Fibroblast of villous mesenchyme (primary cell): Measurements from ENCODE around the gene NXPH2. TPM values are rescaled to one million over a fixed set of nuclear protein-coding genes. Genes with fewer than 3 reads are reported as not detected.

Experiments
- DNase-seq: peaks from one replicate; pipeline ENCODE4 v3.0.0-alpha.2; 2010; ENCODE audit warnings: low read depth
- H3K4me3 ChIP-seq: 2 replicates; pipeline ENCODE4 v1.5.1; 2011; ENCODE audit warnings: low read depth, mild to moderate bottlenecking, low read length
- total RNA-seq: library from RNA; depleted of rRNA; stranded (reverse); fragments of >200 nt; gene quantifications from 2 replicates; pipeline ENCODE4 v1.2.3, GENCODE V29; 2012
- TF ChIP-seq, protein P1 (sequence below): IDR thresholded peaks from 2 replicates; pipeline ENCODE4 v1.5.1; 2012; ENCODE audit warnings: low read depth, mild to moderate bottlenecking, low read length; ENCODE audit not compliant: insufficient read depth

Gene NXPH2
- total RNA-seq, 1 donor = under 0.01 TPM

DNA sequence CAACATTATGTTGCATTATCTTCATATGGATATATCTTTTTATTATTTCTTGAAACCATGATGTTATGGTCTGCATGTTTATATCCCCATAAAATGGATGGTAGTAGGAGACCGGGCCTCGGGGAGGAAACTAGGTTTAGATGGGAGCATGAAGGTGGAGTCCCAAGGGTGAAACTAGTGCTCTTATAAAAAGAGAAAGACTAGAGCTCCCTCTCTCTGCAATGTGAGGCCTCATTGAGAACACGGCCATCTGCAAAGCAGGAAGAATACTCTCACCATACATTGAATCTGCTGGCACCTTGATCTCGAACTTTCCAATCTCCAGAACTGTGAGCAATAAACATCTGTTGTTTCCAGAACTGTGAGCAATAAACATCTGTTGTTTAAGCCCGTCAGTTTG, 64.0 kb downstream of the NXPH2 start:
- no peak overlapping the region for H3K4me3 ChIP-seq
- DNase-seq = peak; percentile 18

DNA sequence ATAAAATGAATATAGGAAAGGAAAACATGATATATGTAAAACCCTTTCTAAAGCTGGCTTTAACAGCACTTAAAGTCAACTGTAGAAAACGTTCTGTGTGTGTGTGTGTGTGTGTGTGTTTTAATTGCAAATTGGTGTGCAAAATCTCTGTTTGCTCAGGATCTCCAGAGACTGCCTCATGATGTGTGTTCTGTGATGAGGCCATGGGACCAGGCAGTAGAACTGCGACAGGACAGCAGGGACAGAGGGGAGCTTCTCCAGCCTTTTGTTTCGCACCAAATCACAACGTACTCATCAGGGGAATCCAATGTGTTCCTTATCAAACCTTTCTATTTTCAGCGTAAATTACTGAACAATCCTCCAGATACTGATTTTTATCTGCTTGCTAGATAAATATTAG, 66.7 kb downstream of the NXPH2 start:
- TF ChIP-seq, protein P1, sequence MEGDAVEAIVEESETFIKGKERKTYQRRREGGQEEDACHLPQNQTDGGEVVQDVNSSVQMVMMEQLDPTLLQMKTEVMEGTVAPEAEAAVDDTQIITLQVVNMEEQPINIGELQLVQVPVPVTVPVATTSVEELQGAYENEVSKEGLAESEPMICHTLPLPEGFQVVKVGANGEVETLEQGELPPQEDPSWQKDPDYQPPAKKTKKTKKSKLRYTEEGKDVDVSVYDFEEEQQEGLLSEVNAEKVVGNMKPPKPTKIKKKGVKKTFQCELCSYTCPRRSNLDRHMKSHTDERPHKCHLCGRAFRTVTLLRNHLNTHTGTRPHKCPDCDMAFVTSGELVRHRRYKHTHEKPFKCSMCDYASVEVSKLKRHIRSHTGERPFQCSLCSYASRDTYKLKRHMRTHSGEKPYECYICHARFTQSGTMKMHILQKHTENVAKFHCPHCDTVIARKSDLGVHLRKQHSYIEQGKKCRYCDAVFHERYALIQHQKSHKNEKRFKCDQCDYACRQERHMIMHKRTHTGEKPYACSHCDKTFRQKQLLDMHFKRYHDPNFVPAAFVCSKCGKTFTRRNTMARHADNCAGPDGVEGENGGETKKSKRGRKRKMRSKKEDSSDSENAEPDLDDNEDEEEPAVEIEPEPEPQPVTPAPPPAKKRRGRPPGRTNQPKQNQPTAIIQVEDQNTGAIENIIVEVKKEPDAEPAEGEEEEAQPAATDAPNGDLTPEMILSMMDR = no peak
- H3K4me3 ChIP-seq = no peak overlapping the region
- peak; percentile 5 for DNase-seq

More for the DNA sequence above, 64.0 kb downstream of the NXPH2 start:
- TF ChIP-seq, protein P1 = peak; percentile 33

DNA sequence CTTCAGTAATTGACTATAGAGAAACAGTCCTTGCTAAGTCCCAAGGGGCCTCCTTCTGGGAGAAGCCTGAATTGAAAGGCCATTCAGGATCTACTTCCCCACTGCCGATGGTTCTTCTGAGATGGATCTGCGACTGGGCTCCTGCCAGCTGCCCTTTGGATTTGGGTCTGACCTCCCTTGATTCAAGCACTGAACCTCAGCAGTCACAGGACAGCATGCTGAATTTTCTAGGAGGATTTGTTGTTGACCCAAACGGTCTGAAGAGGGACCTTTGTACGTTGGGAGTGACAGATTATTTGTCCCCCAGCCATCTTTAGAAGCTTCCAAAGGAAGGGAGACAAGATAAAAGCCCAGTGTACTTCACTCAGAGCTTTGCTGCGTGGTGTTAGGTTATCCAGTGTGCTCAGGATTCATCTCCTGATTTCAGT, 67.1 kb downstream of the NXPH2 start:
- DNase-seq = no peak
- H3K4me3 ChIP-seq = no peak overlapping the region
- TF ChIP-seq, protein P1 = no peak

DNA sequence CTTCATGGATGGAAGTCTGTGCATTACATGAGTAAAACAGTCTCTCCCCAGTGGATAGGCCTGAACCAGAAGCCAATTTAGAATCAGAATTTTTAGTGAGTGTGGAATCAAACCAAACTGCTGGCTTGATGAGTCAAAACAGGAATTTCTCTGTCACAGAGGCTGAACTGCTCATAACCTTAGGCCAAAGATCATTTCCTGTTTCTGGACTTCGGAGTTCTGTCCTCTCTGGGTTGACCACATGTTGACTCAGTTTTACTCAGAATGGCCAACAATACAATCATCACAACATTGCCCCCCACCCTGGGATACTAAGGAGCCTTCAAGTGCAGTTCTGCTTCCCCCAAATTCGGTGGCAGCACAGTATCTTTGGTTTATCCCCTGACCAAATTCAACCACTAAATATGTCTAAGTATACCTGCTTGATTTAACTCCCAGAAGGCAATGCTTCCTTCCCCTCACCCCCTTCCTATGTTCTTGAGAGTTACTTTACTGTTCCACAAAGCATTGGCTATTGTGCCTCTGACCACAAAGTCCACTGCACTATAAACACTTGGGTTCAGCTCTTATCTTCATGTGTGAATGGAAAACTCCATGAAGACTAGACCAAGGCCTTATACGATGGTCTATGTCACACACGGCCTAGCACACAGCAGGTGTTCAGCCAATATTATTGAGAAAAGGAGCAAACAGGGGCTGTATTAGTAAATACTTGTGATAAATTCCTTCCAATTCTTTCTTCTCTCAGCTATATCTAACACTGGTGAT, 67.8 kb downstream of the NXPH2 start:
- TF ChIP-seq, protein P1 = no peak
- DNase-seq = peak; percentile 20
- no peak overlapping the region for H3K4me3 ChIP-seq

DNA sequence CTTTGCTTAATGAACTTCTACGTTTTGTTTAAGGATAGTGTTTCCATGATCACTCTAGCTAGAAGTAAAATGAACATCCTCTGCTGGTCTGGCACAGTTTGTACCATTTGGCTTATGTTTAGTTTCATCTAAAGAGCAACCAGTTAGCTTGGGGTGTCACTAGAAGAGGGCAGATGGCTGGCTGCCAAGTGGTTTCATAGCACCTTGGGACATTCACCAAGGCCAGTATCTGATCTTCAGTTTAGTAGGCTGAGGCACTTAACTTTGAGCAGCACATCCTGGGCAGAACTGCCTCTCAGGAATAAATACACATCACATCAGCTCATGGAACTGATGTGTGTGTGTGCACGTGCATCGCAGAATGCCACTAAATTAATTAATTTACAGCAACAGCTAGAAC, 68.4 kb downstream of the NXPH2 start:
- DNase-seq = no peak
- no peak overlapping the region for H3K4me3 ChIP-seq
- TF ChIP-seq, protein P1 = no peak

DNA sequence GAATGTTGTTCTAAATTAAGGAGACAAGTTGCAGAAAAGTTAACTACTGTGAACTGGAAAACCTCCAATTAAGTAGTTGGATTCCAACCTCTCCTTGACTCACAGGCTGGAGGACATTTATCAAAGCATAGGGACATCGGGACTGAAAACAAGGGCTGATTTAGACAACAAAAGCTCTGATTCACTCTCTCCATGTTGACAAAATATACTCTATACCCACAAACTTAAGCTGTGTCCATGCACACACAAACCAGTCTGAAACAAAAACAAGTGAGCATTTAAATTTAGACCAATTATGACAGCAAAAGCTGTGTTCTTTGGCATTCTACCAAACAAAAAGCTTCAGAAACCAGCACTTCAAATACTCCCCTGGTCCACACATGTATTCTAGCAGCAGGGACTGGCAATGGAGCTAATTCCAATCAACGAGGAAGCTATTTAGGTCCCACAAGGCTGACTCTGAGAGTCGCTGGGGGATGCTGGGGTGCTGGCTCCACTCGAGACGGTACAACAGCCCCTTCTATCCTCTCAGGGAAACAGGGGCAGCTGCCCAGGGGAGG, 71.4 kb downstream of the NXPH2 start:
- TF ChIP-seq, protein P1 = no peak
- DNase-seq = peak; percentile 87
- H3K4me3 ChIP-seq = no peak overlapping the region
